Transverse colon (tissue), 4 donors: ENCODE results near the gene LRP3.

ENCODE experiments used
- EP300 ChIP-seq: sonication (generic); formaldehyde crosslinking; IDR thresholded peaks from one replicate; pipeline ENCODE4 v1.6.1; 2017; ENCODE audit warnings: antibody characterized with exemption, low read depth
- POLR2A ChIP-seq: fragments of 450-650 bp; IDR thresholded peaks from one replicate; pipeline ENCODE4 v1.6.1; 2016; ENCODE audit warnings: antibody characterized with exemption, mild to moderate bottlenecking, moderate library complexity
- POLR2AphosphoS5 ChIP-seq, 3 donors: sonication (generic); formaldehyde crosslinking; IDR thresholded peaks; one replicate each; pipeline ENCODE4 v1.6.1; 2016; ENCODE audit warnings: antibody characterized with exemption in 3 of 3
- TF ChIP-seq, protein P1 (sequence below), 5 experiments: fragments of 200-600 bp in 3 of 5; fragments of 450-650 bp in 2 of 5; sonication (generic) in 3 of 5; IDR thresholded peaks; 1 replicate in 2 of 5; 2 replicates in 3 of 5; pipeline ENCODE4 v1.5.1; 2016 to 2017; ENCODE audit warnings: antibody characterized with exemption in 5 of 5, inconsistent platforms in 3 of 5, mild to moderate bottlenecking in 2 of 5, moderate library complexity in 1 of 5

DNA sequence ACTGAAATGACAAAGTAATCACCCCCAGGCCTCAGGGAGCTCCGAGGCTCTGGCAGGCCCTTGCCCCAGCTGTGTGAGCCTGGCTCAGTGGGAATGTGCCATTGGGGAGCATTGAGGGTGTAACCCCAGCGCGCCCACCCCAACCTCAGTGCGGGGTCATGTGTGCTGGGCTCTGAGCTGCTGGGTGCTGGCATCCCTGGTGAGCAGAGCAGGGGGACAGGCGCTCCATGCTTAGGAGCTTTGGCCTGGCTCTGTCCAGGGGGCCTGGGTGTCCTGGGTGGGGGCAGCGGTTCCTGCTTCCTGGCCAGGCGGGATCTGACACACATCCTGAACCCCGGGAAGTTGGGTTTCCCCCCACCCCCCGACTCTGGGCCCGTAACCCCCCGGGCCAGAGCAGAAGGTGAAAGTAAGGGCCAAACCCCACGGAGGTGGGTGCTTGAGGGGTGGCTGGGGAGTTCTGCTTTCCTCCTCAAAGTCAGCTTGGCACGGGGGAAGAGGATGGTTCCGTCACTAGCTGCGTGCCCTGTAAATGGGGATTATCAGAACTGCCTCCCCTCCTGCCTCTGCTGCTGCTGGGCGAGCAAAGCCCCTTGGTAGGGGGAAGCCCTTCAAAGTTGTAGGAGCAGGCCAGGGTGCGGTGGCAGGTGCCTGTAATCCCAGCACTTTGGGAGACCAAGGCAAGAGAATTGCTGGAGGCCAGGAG is 1.7 kb downstream of the LRP3 start:
- TF ChIP-seq, protein P1, sequence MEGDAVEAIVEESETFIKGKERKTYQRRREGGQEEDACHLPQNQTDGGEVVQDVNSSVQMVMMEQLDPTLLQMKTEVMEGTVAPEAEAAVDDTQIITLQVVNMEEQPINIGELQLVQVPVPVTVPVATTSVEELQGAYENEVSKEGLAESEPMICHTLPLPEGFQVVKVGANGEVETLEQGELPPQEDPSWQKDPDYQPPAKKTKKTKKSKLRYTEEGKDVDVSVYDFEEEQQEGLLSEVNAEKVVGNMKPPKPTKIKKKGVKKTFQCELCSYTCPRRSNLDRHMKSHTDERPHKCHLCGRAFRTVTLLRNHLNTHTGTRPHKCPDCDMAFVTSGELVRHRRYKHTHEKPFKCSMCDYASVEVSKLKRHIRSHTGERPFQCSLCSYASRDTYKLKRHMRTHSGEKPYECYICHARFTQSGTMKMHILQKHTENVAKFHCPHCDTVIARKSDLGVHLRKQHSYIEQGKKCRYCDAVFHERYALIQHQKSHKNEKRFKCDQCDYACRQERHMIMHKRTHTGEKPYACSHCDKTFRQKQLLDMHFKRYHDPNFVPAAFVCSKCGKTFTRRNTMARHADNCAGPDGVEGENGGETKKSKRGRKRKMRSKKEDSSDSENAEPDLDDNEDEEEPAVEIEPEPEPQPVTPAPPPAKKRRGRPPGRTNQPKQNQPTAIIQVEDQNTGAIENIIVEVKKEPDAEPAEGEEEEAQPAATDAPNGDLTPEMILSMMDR (IDR thresholded peaks at IDR 0.05): no peak
- no peak for TF ChIP-seq EP300
- TF ChIP-seq POLR2A: no peak
- TF ChIP-seq POLR2AphosphoS5 (IDR thresholded peaks at IDR 0.05): no peak
